GM12875 (cell line): ENCODE data around the gene PCDHB9.
"Not testable (repeated sequence)": the region's sequence is repeated elsewhere in the genome, so short reads cannot be mapped to it uniquely, and the experiment has no call there.

Experiments
- H3K4me3 ChIP-seq: one replicate; pipeline ENCODE4 v1.5.1; 2011; ENCODE audit warnings: low read depth, low read length, control low read depth
- TF ChIP-seq, protein P1 (sequence below): IDR thresholded peaks from 2 replicates; pipeline ENCODE4 v1.5.1; 2011; ENCODE audit warnings: low read depth, mild to moderate bottlenecking, control low read depth, inconsistent platforms, low read length, moderate library complexity, borderline replicate concordance; ENCODE audit not compliant: insufficient read depth

The PCDHB9 gene

DNA sequence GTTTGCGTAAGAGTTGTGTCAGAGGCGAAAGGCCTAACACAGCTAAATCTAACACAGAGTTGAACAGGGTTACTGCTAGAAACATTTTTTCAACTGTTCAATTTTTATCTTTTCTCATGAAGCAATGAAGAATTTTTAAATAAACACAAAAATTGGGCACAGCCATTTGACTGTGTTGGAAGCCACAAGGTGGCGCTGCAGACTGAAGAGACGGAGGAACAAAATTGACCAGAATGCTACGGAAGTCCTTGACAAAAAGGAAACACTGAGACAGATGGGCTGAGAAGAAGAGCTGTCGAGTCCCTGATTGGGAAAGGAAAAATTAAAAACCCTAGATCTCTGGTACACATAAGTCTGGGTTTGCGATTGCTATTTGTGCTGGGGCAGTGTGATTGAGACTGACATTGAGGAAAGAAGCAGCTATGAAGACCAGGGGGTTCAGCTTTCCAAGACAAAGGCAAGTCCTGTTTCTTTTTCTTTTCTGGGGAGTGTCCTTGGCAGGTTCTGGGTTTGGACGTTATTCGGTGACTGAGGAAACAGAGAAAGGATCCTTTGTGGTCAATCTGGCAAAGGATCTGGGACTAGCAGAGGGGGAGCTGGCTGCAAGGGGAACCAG is at the start of gene PCDHB9:
Gene PCDHB9 (plus strand): TSS at position 265 of the 616 bp plus-strand sequence. CDS start 158 bp downstream, at position 423.
- H3K4me3 ChIP-seq, result no peak within 1 kb of the TSS

DNA sequence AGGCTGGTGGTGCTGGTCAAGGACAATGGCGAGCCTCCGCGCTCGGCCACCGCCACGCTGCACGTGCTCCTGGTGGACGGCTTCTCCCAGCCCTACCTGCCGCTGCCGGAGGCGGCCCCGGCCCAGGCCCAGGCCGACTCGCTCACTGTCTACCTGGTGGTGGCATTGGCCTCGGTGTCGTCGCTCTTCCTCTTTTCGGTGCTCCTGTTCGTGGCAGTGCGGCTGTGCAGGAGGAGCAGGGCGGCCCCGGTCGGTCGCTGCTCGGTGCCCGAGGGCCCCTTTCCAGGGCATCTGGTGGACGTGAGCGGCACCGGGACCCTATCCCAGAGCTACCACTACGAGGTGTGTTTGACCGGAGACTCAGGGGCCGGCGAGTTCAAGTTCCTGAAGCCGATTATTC is 49.6 kb upstream of the PCDHB9 start:
- H3K4me3 ChIP-seq, result not testable (repeated sequence)

More for the DNA sequence above, at the start of gene PCDHB9:
- TF ChIP-seq, protein P1, sequence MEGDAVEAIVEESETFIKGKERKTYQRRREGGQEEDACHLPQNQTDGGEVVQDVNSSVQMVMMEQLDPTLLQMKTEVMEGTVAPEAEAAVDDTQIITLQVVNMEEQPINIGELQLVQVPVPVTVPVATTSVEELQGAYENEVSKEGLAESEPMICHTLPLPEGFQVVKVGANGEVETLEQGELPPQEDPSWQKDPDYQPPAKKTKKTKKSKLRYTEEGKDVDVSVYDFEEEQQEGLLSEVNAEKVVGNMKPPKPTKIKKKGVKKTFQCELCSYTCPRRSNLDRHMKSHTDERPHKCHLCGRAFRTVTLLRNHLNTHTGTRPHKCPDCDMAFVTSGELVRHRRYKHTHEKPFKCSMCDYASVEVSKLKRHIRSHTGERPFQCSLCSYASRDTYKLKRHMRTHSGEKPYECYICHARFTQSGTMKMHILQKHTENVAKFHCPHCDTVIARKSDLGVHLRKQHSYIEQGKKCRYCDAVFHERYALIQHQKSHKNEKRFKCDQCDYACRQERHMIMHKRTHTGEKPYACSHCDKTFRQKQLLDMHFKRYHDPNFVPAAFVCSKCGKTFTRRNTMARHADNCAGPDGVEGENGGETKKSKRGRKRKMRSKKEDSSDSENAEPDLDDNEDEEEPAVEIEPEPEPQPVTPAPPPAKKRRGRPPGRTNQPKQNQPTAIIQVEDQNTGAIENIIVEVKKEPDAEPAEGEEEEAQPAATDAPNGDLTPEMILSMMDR, result peak; percentile 18; the same call in 1 of the 2 replicates

DNA sequence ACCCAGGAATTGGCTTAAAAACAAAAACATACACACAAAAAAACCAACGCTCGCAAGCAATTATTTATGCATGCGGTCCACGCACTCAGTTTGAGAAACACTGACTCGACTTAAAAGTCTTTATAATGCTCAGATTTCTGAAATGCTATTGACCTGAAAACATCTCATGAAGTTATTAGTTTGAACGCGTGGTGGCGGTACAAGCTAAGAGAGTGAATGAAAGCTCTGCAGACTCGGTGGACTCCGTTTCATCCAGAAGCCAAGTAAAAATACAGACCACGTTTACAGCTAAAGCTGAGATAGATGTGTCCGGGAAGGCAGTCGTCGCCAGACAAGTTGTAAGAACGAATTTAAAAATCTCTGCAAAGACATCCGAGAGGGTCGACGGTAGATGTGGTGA is 37.1 kb upstream of the PCDHB9 start, which contains the start of gene PCDHB6:
Gene PCDHB6 (plus strand): TSS at position 246 of the 400 bp plus-strand sequence. CDS start 201 bp downstream, outside the sequence.
- TF ChIP-seq, protein P1, result no peak
- no peak within 1 kb of the TSS for H3K4me3 ChIP-seq

DNA sequence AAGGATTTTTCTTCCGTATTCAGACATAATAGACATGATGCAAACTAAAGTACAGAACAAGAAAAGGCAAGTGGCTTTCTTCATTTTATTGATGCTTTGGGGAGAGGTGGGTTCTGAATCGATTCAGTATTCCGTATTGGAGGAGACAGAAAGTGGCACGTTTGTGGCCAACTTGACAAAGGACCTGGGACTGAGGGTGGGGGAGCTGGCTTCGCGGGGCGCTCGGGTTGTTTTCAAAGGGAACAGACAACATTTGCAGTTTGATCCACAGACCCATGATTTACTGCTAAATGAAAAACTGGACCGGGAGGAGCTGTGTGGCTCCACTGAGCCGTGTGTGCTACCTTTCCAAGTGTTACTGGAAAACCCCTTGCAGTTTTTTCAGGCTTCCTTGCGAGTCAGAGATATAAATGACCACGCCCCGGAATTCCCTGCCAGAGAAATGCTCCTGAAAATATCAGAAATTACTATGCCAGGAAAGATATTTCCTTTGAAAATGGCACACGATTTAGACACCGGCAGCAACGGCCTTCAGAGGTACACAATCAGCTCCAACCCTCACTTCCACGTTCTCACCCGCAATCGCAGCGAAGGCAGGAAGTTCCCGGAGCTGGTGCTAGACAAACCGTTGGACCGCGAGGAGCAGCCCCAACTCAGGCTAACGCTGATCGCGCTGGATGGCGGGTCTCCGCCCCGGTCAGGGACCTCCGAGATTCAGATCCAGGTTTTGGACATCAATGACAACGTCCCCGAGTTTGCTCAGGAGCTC is 36.6 kb upstream of the PCDHB9 start:
- H3K4me3 ChIP-seq, result no peak overlapping the region
- TF ChIP-seq, protein P1, result no peak

DNA sequence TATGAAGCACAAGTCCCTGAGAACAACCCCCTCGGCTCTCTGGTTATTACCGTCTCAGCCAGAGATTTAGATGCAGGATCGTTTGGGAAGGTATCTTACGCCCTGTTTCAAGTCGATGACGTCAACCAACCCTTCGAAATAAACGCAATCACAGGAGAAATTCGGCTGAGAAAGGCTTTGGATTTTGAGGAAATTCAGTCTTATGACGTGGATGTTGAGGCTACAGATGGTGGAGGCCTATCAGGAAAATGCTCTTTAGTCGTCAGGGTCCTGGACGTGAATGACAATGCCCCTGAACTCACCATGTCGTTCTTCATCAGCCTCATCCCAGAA is 36.0 kb upstream of the PCDHB9 start:
- no peak overlapping the region for H3K4me3 ChIP-seq
- TF ChIP-seq, protein P1, result no peak

DNA sequence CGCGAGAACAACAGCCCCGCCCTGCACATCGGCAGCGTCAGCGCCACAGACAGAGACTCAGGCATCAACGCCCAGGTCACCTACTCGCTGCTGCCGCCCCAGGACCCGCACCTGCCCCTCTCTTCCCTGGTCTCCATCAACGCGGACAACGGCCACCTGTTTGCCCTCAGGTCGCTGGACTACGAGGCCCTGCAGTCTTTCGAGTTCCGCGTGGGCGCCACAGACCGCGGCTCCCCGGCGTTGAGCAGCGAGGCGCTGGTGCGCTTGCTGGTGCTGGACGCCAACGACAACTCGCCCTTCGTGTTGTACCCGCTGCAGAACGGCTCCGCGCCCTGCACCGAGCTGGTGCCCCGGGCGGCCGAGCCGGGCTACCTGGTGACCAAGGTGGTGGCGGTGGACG is 35.3 kb upstream of the PCDHB9 start:
- H3K4me3 ChIP-seq, result not testable (repeated sequence)

DNA sequence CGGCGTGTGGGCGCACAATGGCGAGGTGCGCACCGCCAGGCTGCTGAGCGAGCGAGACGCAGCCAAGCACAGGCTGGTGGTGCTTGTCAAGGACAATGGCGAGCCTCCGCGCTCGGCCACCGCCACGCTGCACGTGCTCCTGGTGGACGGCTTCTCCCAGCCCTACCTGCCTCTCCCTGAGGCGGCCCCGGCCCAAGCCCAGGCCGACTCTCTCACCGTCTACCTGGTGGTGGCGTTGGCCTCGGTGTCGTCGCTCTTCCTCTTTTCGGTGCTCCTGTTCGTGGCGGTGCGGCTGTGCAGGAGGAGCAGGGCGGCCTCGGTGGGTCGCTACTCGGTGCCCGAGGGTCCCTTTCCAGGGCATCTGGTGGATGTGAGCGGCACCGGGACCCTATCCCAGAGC is 34.9 kb upstream of the PCDHB9 start:
- H3K4me3 ChIP-seq, result not testable (repeated sequence)

DNA sequence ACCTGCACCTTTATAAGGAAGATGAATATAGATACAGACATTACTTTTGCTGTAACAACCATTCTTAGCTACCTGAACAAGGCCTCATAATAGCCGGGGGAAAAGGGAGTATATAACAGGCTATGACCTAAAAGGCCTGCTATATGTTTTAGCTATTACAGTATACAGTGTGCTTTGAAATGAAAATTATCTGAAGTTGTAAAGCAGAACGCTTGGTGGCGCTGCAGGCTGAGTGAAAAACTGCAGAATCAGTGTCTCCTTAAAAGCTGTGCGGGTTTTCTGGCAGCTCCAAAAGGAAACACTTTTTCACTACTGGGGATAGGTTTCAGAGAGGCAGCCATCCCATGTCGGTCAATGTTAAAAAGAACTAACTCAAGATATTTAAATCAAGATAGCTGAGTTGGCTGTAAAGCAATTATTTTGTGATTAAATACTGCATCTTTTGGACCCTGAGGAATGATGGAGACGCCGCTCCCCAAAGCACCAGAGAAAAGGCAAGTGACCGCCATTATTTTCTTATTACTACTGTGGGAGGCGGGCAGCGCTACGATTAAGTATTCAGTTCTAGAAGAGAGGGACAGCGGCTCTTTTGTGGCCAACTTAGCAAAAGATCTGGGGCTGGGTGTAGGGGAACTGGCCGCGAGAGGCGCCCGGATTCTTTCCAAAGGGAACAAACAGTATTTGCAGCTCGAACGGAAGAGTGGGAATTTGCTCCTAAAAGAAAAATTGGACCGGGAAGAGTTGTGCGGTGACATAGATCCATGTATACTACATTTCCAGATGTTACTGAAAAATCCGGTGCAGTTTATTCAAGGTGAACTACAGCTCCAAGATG is 31.2 kb upstream of the PCDHB9 start:
- TF ChIP-seq, protein P1, result no peak
- no peak overlapping the region for H3K4me3 ChIP-seq

DNA sequence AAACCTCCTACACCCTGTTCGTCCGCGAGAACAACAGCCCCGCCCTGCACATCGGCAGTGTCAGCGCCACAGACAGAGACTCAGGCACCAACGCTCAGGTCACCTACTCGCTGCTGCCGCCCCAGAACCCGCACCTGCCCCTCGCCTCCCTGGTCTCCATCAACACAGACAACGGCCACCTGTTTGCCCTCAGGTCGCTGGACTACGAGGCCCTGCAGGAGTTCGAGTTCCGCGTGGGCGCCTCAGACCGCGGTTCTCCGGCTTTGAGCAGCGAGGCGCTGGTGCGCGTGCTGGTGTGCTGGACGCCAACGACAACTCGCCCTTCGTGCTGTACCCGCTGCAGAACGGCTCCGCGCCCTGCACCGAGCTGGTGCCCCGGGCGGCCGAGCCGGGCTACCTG is 29.6 kb upstream of the PCDHB9 start:
- not testable (repeated sequence) for H3K4me3 ChIP-seq

DNA sequence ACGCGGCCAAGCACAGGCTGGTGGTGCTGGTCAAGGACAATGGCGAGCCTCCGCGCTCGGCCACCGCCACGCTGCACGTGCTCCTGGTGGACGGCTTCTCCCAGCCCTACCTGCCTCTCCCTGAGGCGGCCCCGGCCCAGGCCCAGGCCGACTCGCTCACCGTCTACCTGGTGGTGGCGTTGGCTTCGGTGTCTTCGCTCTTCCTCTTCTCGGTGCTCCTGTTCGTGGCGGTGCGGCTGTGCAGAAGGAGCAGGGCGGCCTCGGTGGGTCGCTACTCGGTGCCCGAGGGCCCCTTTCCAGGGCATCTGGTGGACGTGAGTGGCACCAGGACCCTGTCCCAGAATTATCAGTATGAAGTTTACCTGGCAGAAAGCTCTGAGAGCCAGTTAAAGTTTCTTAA is 29.1 kb upstream of the PCDHB9 start:
- H3K4me3 ChIP-seq, result not testable (repeated sequence)
